Tibial artery (tissue), 4 donors: ENCODE data around the gene MED13.

Experiments used
- DNase-seq, 2 donors: peaks; one replicate each; pipeline ENCODE4 v3.0.0-alpha.2; 2019
- H3K27ac ChIP-seq, 2 donors: fragments of 200-600 bp; sonication (generic) in 1 of 2; 1 replicate in 1 of 2; 2 replicates in 1 of 2; pipeline ENCODE4 v1.5.1; 2018 to 2019; ENCODE audit warnings: mild to moderate bottlenecking in 1 of 2
- H3K27me3 ChIP-seq, 2 donors: fragments of 200-600 bp; sonication (generic) in 1 of 2; one replicate each; pipeline versions ENCODE4 v1.5.1 to v1.6.0; 2016 to 2019
- H3K36me3 ChIP-seq, 3 donors: fragments of 200-600 bp; sonication (generic) in 2 of 3; one replicate each; pipeline ENCODE4 v1.5.1; 2016 to 2019; ENCODE audit warnings: mild to moderate bottlenecking in 2 of 3
- H3K4me1 ChIP-seq, 4 donors: fragments of 200-600 bp; sonication (generic) in 2 of 4; 1 replicate in 3 of 4; 2 replicates in 1 of 4; pipeline ENCODE4 v1.5.1; 2016 to 2019
- H3K4me3 ChIP-seq, 2 donors: fragments of 200-600 bp; sonication (generic) in 1 of 2; 1 replicate in 1 of 2; 2 replicates in 1 of 2; pipeline ENCODE4 v1.5.1; 2018 to 2019; ENCODE audit warnings: mild to moderate bottlenecking in 2 of 2
- H3K9me3 ChIP-seq, 3 donors: fragments of 200-600 bp; sonication (generic) in 1 of 3; one replicate each; pipeline ENCODE4 v1.5.1; 2016 to 2019
- CTCF ChIP-seq, 2 experiments: fragments of 200-600 bp in 1 of 2; fragments of 450-650 bp in 1 of 2; IDR thresholded peaks; one replicate each; pipeline ENCODE4 v1.5.1; 2017 to 2019; ENCODE audit warnings: antibody characterized with exemption in 2 of 2, mild to moderate bottlenecking in 1 of 2, moderate library complexity in 1 of 2
- intact Hi-C: fragments of 100-400 bp; cut with DNase I; formaldehyde crosslinking; loops from one replicate; pipeline ENCODE4 v1.15.0; 2023; ENCODE audit warnings: low total_unique reads

MED13 gene

GRCh38 chr17:62070900-62071299, 5.8 kb upstream of the MED13 start:
- no peak overlapping the region for H3K4me3 ChIP-seq
- no peak for DNase-seq
- H3K27ac ChIP-seq: no peak overlapping the region
- H3K9me3 ChIP-seq: no peaks in the 10 kb centered on the region
- intact Hi-C loops: no loop called here
- no peaks in the 10 kb centered on the region for H3K27me3 ChIP-seq
- no peak for TF ChIP-seq CTCF (IDR thresholded peaks at IDR 0.05)
- no peaks in the 10 kb centered on the region for H3K4me1 ChIP-seq
- no peaks in the 10 kb centered on the region for H3K36me3 ChIP-seq

GRCh38 chr17:62067165-62068145, 2.4 kb upstream of the MED13 start:
- peaks cover 0 to 15% (median 11%) of the 10 kb centered on the region in 4 donors for H3K4me1 ChIP-seq
- no peaks in the 10 kb centered on the region for H3K27me3 ChIP-seq
- DNase-seq: no peak
- no peak overlapping the region for H3K27ac ChIP-seq
- H3K4me3 ChIP-seq: no peak overlapping the region
- no peaks in the 10 kb centered on the region for H3K36me3 ChIP-seq
- H3K9me3 ChIP-seq: no peaks in the 10 kb centered on the region
- intact Hi-C loops: loop anchor here (5.0 kb wide), 2 partner anchors 140 to 655 kb away; partner anchors contain the start of gene INTS2
- TF ChIP-seq CTCF (IDR thresholded peaks at IDR 0.05): no peak

- peak; percentile 99 for DNase-seq
- intact Hi-C loops: loop anchor here (5.0 kb wide), 2 partner anchors 139 to 654 kb away; partner anchors contain the start of gene INTS2
- peak; percentile 90 to 91 for TF ChIP-seq CTCF (IDR thresholded peaks at IDR 0.05)
- Histone ChIP-seq H3K36me3 (peaks cover 0 to 6% (median 1%) of the 10 kb centered on the region in 3 donors), H3K27ac (peak overlapping the region; percentile 93 to 98), H3K4me1 (peaks cover 0 to 29% (median 24%) of the 10 kb centered on the region in 4 donors), H3K9me3 (no peaks in the 10 kb centered on the region), H3K27me3 (no peaks in the 10 kb centered on the region), H3K4me3 (peak overlapping the region; percentile 68 to 99)
These were observed 762 bp upstream of the MED13 start for GRCh38 chr17:62065611-62066468.

GRCh38 chr17:62064029-62064790, 868 bp downstream of the MED13 start:
- Histone ChIP-seq H3K4me3 (peak overlapping the region; percentile 68 to 99), H3K36me3 (peaks cover 0 to 9% (median 4%) of the 10 kb centered on the region in 3 donors), H3K4me1 (peaks cover 0 to 45% (median 37%) of the 10 kb centered on the region in 4 donors), H3K27ac (peak overlapping the region; percentile 93 to 98), H3K27me3 (no peaks in the 10 kb centered on the region), H3K9me3 (no peaks in the 10 kb centered on the region)
- no peak for DNase-seq
- intact Hi-C loops: no loop called here
- TF ChIP-seq CTCF (IDR thresholded peaks at IDR 0.05): no peak

- no peak for DNase-seq
- Histone ChIP-seq H3K9me3 (no peaks in the 10 kb centered on the region), H3K27ac (peak overlapping the region; percentile 93 to 98), H3K4me1 (peaks cover 0 to 58% (median 47%) of the 10 kb centered on the region in 4 donors), H3K4me3 (peak overlapping the region; percentile 68 to 99), H3K36me3 (peaks cover 0 to 9% (median 4%) of the 10 kb centered on the region in 3 donors), H3K27me3 (no peaks in the 10 kb centered on the region)
- TF ChIP-seq CTCF (IDR thresholded peaks at IDR 0.05): no peak
- intact Hi-C loops: no loop called here
These were observed 2.1 kb downstream of the MED13 start for GRCh38 chr17:62062944-62063343.
